Osteoblast (primary cell): Measurements from ENCODE around the gene MEF2A. TPM values are rescaled to one million over a fixed set of nuclear protein-coding genes. Genes with fewer than 3 reads are reported as not detected.

Experiments
- DNase-seq: peaks from one replicate; pipeline ENCODE4 v3.0.0; 2011; ENCODE audit warnings: low spot score, mixed read lengths; ENCODE audit not compliant: insufficient read length; ENCODE audit errors: missing footprints
- H2AFZ ChIP-seq: 2 replicates; pipeline ENCODE4 v1.6.0; 2011; ENCODE audit warnings: mild to moderate bottlenecking, low read length
- H3K27ac ChIP-seq: 2 replicates; pipeline ENCODE4 v1.5.1; 2011; ENCODE audit warnings: mild to moderate bottlenecking, low read depth, low read length, moderate library complexity
- H3K27me3 ChIP-seq: 2 replicates; pipeline ENCODE4 v1.6.0; 2012; ENCODE audit warnings: mild to moderate bottlenecking, control low read depth, inconsistent platforms, low read length, moderate library complexity; ENCODE audit not compliant: insufficient read depth
- H3K36me3 ChIP-seq: 2 replicates; pipeline ENCODE4 v1.5.1; 2011; ENCODE audit warnings: mild to moderate bottlenecking, low read length, control low read depth, moderate library complexity; ENCODE audit not compliant: insufficient read depth
- H3K4me1 ChIP-seq: 2 replicates; pipeline ENCODE4 v1.5.1; 2011; ENCODE audit warnings: mild to moderate bottlenecking, low read length, control low read depth, moderate library complexity; ENCODE audit not compliant: insufficient read depth
- H3K4me2 ChIP-seq: 2 replicates; pipeline ENCODE4 v1.6.0; 2011; ENCODE audit warnings: mild to moderate bottlenecking, low read length; ENCODE audit not compliant: insufficient read depth
- H3K4me3 ChIP-seq: fragments of 200-600 bp; sonication (generic); 3 replicates; pipeline ENCODE4 v1.5.1; 2012; ENCODE audit warnings: mild to moderate bottlenecking, low read length, inconsistent platforms; ENCODE audit not compliant: insufficient read depth
- H3K79me2 ChIP-seq: 2 replicates; pipeline ENCODE4 v1.6.0; 2012; ENCODE audit warnings: mild to moderate bottlenecking, low read length, control low read depth, inconsistent platforms; ENCODE audit not compliant: insufficient read depth
- H3K9me3 ChIP-seq: 2 replicates; pipeline ENCODE4 v1.5.1; 2011; ENCODE audit warnings: low read depth, low read length, control low read depth
- H4K20me1 ChIP-seq: 2 replicates; pipeline ENCODE4 v1.6.0; 2012; ENCODE audit warnings: mild to moderate bottlenecking, low read length, control low read depth; ENCODE audit not compliant: insufficient read depth
- CTCF ChIP-seq: IDR thresholded peaks from 2 replicates; pipeline ENCODE4 v1.5.1; 2011; ENCODE audit warnings: mild to moderate bottlenecking, low read depth, low read length, moderate library complexity; ENCODE audit errors: extremely low read depth
- total RNA-seq: library from RNA; depleted of rRNA; stranded (reverse); fragments of >200 nt; gene quantifications from 2 replicates; pipeline ENCODE4 v1.2.3, GENCODE V29; 2012

Gene MEF2A
- total RNA-seq, 1 donor = 55.4 TPM

DNA sequence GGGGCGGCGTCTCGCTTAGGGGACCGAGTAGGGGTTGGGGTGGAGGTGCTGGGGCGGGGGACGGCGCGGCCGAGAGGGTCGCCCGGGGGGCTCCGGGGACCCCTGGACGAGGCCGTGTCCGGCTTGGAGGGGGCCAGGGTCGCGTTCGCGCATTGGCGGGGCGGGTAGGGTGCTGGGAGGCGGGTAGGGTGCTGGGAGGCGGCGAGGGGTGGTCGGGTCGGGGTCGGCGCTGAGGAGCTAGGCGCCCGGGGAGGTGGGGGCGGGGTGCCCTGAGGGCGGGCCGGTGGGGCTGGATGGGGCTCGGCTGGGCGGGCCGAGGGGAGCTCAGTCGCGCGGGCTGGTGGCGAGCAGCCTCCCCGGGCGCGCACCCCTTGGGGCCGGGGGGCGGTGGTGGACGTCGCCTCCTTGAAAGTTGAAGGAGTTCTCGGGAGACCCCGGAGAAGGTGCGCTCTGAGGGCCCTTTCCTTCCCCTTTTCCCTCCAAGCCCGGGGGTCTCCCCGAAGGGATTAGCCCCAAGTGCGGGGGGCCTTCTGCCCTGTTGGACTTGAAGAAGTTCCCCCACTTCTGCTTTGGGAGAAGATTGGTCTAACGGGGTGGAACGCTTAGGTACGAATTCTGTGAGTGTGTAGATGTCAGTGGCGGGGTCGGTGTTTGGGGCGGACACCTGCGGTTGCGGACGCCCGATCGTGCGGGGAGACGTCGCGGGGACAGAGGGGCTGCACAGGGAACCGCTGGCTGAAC is 543 bp downstream of the MEF2A start:
- Histone ChIP-seq H3K79me2 (peaks cover 46% of the 10 kb centered on the region), H2AFZ (no peak overlapping the region), H3K4me2 (peak overlapping the region; percentile 87), H3K4me3 (peak overlapping the region; percentile 82), H4K20me1 (peaks cover 12% of the 10 kb centered on the region), H3K4me1 (peaks cover 29% of the 10 kb centered on the region), H3K9me3 (no peaks in the 10 kb centered on the region), H3K27me3 (no peaks in the 10 kb centered on the region), H3K36me3 (no peaks in the 10 kb centered on the region), H3K27ac (peak overlapping the region; percentile 72)
- TF ChIP-seq CTCF = no peak
- DNase-seq = peak; percentile 87

DNA sequence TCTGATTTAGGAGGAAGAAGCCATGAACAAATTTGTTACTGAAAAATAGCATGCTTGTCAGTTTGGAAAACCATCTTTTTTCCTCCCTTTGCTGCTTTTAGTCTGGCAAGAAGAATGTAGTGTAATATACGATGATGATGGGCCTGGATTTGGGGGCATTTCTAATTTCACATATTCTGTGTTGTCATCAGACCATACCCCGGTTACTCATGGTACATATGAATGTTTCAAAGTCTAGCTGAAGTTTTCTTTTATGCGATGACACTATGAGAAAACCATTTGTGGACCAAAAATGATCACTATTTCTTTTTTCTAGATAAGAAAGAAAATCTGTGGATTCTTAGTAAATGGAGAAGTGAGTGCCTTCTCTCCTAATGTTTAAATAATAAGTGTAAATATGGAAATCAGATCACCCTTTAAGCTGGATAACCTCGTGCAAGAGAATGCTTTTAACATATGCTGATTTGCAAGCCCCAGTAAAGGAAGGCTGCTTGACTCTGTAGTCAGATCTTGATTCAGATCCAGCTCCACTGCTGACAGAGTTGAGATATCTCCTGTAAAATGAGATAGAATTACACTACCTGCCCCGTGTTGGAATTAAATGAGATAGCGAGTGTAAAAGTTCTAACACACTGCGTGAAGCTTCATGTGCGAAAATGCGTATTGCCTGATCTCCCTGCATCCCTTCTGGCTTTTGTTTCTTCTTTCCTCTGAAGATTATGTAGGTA is 3.0 kb downstream of the MEF2A start:
- H3K27ac ChIP-seq = peak overlapping the region; percentile 69
- DNase-seq = peak; percentile 86

DNA sequence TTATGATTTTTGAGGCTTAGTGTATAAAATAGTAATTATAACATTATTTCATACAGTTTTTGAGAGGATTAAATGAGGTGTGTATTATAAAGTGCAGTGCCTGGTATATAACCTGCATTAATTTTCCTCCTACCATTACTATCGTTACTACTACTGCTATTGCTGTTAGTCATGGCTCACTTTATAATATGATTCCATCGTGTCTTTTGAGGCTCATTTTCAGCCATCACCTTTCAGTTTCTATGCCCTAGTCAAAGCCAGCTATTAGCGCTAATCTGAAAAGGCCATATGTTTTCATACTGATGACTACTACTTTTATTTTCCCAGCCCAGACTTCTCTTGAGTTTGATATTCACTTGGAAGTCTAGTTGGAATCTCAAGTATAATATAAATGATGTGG is 5.5 kb downstream of the MEF2A start:
- H3K36me3 ChIP-seq = no peaks in the 10 kb centered on the region
- no peaks in the 10 kb centered on the region for H3K27me3 ChIP-seq
- H3K4me2 ChIP-seq = no peak overlapping the region
- peaks cover 22% of the 10 kb centered on the region for H3K4me1 ChIP-seq
- no peak for TF ChIP-seq CTCF
- H2AFZ ChIP-seq = no peak overlapping the region
- no peak overlapping the region for H3K4me3 ChIP-seq
- H3K79me2 ChIP-seq = peaks cover 95% of the 10 kb centered on the region
- peaks cover 46% of the 10 kb centered on the region for H4K20me1 ChIP-seq
- no peaks in the 10 kb centered on the region for H3K9me3 ChIP-seq
- no peak overlapping the region for H3K27ac ChIP-seq
- no peak for DNase-seq

More for the DNA sequence above, 3.0 kb downstream of the MEF2A start:
- Histone ChIP-seq H3K79me2 (peaks cover 70% of the 10 kb centered on the region), H3K4me2 (peak overlapping the region; percentile 83), H4K20me1 (peaks cover 29% of the 10 kb centered on the region), H3K27me3 (no peaks in the 10 kb centered on the region), H3K4me3 (peak overlapping the region; percentile 82), H3K4me1 (peaks cover 29% of the 10 kb centered on the region), H3K9me3 (no peaks in the 10 kb centered on the region), H2AFZ (no peak overlapping the region), H3K36me3 (no peaks in the 10 kb centered on the region)
- no peak for TF ChIP-seq CTCF

DNA sequence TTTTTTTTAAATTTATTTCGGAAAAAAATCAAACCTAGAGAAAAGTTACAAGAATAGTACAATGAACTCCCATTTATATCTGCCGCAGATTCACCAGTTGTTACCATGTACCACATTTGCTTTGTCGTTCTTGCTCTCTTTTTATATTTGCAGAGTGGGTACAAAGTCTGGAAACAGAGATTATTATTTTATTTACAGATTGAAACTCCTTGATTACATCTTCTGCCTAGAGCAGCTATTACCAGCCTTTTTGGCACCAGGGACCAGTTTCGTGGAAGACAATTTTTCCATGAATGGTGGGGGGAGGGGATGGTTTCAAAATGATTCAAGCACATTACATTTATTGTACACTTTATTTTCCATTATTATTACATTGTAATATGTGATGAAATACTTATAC is 8.3 kb downstream of the MEF2A start:
- H2AFZ ChIP-seq = no peak overlapping the region
- H3K4me2 ChIP-seq = no peak overlapping the region
- peaks cover 64% of the 10 kb centered on the region for H4K20me1 ChIP-seq
- no peak overlapping the region for H3K27ac ChIP-seq
- TF ChIP-seq CTCF = no peak
- peaks cover 9% of the 10 kb centered on the region for H3K4me1 ChIP-seq
- H3K9me3 ChIP-seq = no peaks in the 10 kb centered on the region
- H3K27me3 ChIP-seq = no peaks in the 10 kb centered on the region
- H3K4me3 ChIP-seq = no peak overlapping the region
- H3K79me2 ChIP-seq = peaks cover 92% of the 10 kb centered on the region
- no peaks in the 10 kb centered on the region for H3K36me3 ChIP-seq
- DNase-seq = no peak
